ENCODE data around the gene KLRB1.
"Not testable (repeated sequence)": the region's sequence is repeated elsewhere in the genome, so short reads cannot be mapped to it uniquely, and the experiment has no call there.

KLRB1 gene

DNA sequence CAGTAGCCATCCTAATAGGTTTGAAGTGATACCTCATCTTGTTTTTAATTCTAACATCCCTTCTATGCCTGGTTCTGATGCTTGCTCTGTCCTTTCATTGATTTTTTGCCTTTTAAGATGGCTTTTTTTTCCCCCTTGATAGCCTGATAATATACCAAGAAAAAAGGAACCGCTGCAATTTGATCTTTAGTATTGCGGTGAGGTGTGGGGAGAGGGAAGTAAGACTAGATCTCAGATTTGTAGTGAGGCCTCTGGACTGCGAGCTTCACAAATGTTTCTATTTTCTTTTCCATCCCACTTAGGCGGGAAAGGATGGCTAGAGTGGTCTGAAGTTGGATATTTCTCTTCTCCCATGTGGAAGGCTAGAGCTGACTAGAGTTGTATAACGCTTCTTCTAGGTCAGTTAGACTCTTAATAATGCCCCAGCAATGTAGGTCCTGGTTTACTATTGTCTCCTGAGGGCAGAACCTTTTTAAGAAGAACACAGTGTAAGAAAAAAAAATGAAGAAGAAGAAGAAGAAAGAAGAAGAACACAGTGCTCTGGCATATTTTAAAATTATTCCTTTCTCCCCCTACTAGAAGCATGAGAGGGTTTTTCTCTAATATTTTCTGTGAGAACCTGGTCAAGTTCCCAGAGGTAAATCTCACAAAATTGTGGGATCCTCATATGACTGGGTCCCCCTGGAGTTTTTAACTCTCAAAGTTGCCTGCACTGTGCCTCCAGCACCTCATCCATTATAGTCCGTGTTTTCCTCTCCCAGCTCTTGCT, 11.9 kb upstream of the KLRB1 start:
- no peak for DNase-seq (ENCODE audit: low read depth in 2 of 2)

DNA sequence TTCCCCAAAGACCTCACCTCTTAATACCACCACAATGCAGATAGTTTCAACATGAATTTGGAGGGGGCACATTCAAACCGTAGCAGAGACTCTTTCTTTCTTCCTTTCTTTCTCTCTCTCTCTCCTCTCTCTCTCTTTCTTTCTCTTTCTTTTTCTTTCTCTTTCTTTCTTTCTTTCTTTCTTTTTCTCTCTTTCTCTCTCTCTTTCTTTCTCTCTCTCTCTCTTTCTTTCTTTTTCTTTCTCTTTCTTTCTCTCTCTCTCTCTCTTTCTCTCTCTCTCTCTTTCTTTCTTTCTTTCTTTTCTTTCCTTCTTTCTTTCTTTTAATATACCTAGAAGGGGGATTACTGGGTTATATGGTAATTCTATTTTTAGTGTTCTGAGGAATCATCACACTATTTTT, 11.2 kb upstream of the KLRB1 start:
- not testable (repeated sequence) for DNase-seq (ENCODE audit: low read depth in 2 of 2)

DNA sequence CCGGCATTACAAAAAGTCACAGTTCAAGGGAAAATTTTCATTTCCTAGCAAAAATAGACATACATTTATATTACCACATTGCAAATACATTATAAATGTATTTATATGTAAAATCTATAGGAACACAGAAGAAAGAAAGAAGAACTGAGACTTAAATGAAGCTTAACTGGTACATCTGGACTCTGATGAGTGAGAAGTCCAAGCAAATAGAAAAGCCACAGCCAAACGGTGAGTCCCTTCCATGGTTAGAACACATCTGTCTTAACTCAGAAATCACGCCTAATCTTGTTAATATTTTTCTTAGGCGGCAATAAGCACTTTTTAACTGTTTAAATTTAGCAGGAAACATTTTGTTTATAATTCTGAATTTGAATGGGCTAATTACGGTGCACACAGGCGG, 9.4 kb upstream of the KLRB1 start:
- no peak for DNase-seq (ENCODE audit: low read depth in 2 of 2)

DNA sequence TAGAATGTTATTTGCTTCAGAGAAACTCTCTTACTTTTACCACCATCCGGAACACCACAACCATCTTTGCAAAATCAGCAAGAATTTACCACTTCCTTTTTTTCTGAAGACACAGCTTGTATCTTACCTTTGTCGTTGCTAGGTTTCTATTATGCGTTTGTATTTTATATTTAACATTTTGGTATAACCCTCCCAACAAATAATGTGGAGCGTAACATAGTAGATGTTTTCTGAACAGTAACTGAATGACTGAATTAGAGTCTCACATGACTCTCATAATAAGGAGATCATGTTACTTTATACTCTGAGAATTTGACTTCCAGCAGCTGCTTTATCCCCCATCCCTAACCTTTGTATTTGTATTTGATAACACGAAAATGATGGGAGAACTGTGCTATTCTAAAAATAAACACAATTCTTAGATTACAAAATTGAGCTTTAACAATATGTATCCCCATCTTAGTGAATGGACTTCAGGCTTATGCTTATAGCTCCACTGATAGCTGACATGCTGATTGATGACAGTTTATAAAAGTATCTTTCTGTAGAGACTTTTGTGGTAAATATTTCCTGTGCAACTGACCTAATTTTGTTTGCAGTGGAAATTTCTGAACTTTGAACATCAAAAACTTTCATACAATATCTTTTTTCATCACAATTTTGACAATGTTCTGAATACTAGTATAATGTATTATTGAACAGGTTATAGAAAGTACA, 7.9 kb upstream of the KLRB1 start:
- DNase-seq (ENCODE audit: low read depth in 2 of 2) = no peak

- not testable (repeated sequence) for DNase-seq (ENCODE audit: low read depth in 2 of 2)
These were observed 2.9 kb upstream of the KLRB1 start for GRCh38 chr12:9610606-9611005.

DNA sequence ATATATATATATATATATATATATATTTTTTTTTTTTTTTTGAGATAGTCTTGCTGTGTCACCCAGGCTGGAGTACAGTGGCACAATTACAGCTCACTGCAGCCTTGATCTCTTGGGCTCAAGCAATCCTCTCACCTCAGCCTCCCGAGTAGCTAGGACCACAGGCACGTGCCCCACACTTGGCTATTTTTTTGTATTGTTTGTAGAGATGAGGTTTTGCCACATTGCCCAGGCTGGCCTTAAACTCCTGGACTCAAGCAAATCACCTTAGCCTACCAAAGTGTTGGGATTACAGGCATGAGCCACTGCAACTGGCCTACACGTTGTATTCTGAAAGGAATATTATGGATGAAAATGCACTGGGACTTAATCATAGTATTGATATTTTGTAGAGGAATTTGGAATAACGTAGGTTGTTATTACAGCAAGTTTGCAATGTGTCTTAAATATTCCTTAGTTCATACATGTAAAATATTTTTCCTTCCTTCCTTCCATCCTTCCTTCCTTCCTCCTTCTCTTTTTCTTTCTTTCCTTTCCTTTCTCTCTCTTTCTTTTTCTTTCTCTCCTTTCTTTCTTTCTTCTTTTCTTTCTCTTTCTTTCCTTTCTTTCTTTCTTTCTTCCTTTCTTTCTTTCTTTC, 862 bp downstream of the KLRB1 start:
- DNase-seq (ENCODE audit: low read depth in 2 of 2) = no peak

GRCh38 chr12:9606247-9606646, 1.5 kb downstream of the KLRB1 start:
- no peak for DNase-seq (ENCODE audit: low read depth in 2 of 2)

- no peak for DNase-seq (ENCODE audit: low read depth in 2 of 2)
These were observed 2.2 kb downstream of the KLRB1 start for GRCh38 chr12:9605483-9605882.

GRCh38 chr12:9604287-9604686, 3.4 kb downstream of the KLRB1 start:
- no peak for DNase-seq (ENCODE audit: low read depth in 2 of 2)

- not testable (repeated sequence) for DNase-seq (ENCODE audit: low read depth in 2 of 2)
These were observed 7.3 kb downstream of the KLRB1 start for GRCh38 chr12:9600426-9600825.

DNA sequence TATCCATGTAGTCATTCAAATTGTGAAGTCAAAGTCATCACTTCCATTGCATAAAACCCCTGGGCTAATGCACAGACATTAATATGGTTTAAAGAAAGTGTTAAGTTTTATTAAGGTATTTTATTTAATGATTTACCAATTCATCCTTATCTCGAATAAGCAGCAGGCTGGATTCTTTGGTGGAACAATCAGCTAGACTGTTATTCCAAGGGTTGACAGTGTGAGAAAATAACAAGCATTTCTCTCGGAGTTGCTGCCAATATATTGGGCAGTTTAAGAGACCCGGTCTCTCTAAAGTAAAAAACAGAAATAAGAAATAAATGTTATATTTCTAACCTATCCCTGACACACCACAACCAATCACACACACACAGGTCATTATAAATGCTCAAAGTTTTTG, 9.4 kb downstream of the KLRB1 start:
- DNase-seq (ENCODE audit: low read depth in 2 of 2) = no peak

GRCh38 chr12:9597365-9597764, 10.4 kb downstream of the KLRB1 start:
- DNase-seq (ENCODE audit: low read depth in 2 of 2) = no peak

GRCh38 chr12:9590441-9590840, 17.3 kb downstream of the KLRB1 start:
- no peak for DNase-seq (ENCODE audit: low read depth in 2 of 2)

DNA sequence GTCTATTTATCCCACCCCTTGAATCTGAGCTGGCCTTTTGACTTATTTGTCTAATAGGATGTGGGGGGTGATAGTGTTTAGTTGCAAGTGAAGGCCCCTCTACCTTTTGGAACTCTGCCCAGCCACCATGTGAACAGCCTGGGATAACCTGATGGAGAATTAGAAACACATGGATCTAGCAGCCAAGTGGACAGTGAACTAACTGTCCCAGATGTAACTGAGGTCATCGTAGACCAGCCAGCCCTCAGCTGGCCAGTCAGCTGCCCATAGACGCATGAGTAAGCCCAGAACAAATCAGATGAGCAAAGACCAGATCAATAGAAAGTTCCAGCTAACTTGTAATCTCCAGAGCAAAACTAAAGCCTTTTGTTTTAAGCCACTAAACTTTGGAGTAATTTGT, 19.0 kb downstream of the KLRB1 start:
- no peak for DNase-seq (ENCODE audit: low read depth in 2 of 2)

DNA sequence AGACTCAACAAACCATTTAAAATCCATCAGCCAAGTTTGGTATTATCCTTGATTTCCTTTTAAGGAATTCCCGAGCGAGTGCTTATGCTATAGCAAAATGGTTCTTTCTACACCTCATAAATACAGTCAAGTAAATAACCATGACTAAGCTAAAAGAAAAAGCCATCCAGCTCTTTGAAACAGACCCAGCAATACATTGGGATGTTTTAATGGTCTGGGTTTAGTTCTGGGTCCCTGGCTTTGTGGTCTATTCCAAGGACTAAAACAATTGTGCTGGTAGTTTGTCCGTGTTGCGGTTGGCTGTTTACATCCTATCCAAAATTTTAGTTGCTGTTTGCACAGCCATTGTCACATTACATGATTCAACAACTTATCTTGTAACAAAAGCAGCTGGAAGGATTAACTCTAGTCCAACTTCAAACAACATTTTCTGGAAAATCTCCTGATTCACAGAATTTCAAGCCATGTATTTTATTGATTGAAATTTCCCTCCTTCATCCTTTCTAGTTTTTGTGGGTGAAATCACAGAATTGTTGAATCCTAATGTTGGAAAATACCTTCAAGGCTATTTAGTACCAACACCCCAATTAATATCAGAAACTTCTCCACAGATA, 19.6 kb downstream of the KLRB1 start:
- no peak for DNase-seq (ENCODE audit: low read depth in 2 of 2)

- not testable (repeated sequence) for DNase-seq (ENCODE audit: low read depth in 2 of 2)
These were observed 30.0 kb downstream of the KLRB1 start for GRCh38 chr12:9577729-9578128.

GRCh38 chr12:9567151-9567550, 40.6 kb downstream of the KLRB1 start:
- DNase-seq (ENCODE audit: low read depth in 2 of 2) = not testable (repeated sequence)

DNA sequence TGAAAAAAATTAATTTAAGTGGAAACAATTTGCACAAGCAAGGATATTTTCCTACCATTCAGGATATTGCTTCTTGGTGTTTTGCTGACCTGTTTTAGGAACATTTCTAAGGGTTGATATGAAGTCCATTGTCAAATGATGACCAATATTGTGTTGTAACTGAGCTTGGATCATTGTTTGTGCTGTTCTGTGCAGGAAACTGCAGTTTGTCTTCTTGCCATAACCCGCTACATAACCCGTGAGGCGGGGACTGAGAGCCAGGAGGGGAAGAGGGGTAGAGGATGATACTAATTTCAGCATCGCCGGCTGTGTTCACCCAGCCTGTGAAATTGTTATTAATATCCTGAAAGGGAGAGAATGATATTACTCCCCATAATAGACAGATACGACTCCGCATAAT, 41.6 kb downstream of the KLRB1 start:
- not testable (repeated sequence) for DNase-seq (ENCODE audit: low read depth in 2 of 2)

GRCh38 chr12:9564418-9564817, 43.3 kb downstream of the KLRB1 start:
- DNase-seq (ENCODE audit: low read depth in 2 of 2) = not testable (repeated sequence)

- DNase-seq (ENCODE audit: low read depth in 2 of 2) = not testable (repeated sequence)
These were observed 44.8 kb downstream of the KLRB1 start for GRCh38 chr12:9562841-9563453.

DNA sequence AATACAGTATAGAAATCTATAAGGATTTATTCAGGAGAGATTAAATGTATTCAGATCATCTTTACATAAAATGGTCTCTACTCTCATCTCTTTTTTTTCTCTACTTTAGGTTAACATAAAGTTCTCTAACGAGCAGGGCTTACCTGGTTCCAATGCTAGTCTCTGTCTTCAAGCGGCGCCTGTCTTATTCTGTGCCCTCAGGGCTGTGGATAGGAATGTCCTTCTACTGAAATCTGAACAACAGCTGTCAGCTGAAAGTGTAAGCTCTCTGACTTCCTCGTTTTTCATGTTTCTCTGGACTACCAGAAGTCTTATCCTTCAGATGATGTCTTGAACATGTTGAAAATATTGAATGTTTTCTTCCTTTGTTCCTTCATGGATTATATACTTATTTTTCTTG, 62.2 kb downstream of the KLRB1 start:
- not testable (repeated sequence) for DNase-seq (ENCODE audit: low read depth in 2 of 2)

Data from activated CD8-positive, alpha-beta memory T cell treated with anti-CD3 and anti-CD28 coated beads for 4 hours (primary cell).